ENCODE results near the gene SELENOH. TPM values are rescaled to one million over a fixed set of nuclear protein-coding genes. Genes with fewer than 3 reads are reported as not detected.

Gene SELENOH
- total and polyA plus RNA-seq, 7 donors, result 130 to 188 (median 149) TPM

DNA sequence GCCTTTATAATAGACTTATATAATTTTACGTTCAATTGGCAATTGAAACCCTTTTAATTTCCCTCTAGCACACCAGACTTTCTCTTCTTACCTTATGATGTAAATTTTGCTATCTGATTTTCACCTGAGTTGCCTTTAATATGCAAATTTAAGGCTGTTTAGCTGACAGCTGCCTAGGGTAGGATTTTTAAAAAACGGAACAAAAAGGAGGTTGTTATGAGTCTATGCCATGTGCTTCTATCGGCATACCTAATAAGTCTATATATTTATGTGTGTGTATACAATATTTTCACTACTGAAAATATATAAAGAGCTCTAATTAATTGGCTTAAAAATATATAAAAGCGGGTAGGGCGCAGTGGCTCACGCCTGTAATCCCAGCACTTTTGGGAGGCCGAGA is 11.8 kb upstream of the SELENOH start:
- DNase-seq, result no peak
- TF ChIP-seq POLR2AphosphoS5 (IDR thresholded peaks at IDR 0.05) (no peak), POLR2A (IDR thresholded peaks at IDR 0.05) (no peak), EP300 (IDR thresholded peaks at IDR 0.05) (no peak)
- TF ChIP-seq, protein P1, sequence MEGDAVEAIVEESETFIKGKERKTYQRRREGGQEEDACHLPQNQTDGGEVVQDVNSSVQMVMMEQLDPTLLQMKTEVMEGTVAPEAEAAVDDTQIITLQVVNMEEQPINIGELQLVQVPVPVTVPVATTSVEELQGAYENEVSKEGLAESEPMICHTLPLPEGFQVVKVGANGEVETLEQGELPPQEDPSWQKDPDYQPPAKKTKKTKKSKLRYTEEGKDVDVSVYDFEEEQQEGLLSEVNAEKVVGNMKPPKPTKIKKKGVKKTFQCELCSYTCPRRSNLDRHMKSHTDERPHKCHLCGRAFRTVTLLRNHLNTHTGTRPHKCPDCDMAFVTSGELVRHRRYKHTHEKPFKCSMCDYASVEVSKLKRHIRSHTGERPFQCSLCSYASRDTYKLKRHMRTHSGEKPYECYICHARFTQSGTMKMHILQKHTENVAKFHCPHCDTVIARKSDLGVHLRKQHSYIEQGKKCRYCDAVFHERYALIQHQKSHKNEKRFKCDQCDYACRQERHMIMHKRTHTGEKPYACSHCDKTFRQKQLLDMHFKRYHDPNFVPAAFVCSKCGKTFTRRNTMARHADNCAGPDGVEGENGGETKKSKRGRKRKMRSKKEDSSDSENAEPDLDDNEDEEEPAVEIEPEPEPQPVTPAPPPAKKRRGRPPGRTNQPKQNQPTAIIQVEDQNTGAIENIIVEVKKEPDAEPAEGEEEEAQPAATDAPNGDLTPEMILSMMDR (IDR thresholded peaks at IDR 0.05), result no peak
- 91 to 93% methylated on average over 7 of the region's 7 CpGs for WGBS, 2 donors
- Histone ChIP-seq H3K4me3 (no peak overlapping the region), H3K9me3 (no peaks in the 10 kb centered on the region), H3K36me3 (peaks cover 0 to 8% (median 0%) of the 10 kb centered on the region in 4 donors), H3K27ac (no peak overlapping the region), H3K27me3 (no peaks in the 10 kb centered on the region), H3K4me1 (no peaks in the 10 kb centered on the region)
- intact Hi-C loops (cut with DNase I), result no loop called here

DNA sequence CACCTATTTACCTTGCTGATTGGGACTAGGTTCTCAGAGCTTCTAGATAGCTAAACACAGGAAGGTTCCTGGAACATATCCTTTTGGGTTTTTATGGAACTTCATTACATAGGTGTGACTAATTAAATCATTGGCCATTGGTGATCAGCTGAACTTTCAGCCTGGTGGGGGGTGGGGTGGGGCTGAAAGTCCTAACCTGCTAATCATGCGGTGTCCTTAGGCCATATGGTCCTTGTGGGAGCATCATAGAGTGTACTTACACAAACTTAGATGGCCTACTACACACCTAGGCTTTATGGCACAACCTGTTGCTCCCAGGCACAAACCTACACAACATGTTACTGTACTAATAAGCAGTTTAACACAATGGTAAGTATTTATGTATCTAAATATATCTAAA is 8.6 kb upstream of the SELENOH start:
- no peaks in the 10 kb centered on the region for H3K9me3 ChIP-seq
- intact Hi-C loops (cut with DNase I), result no loop called here
- TF ChIP-seq EP300 (IDR thresholded peaks at IDR 0.05) (no peak), POLR2A (IDR thresholded peaks at IDR 0.05) (no peak), POLR2AphosphoS5 (IDR thresholded peaks at IDR 0.05) (no peak)
- TF ChIP-seq, protein P1 (IDR thresholded peaks at IDR 0.05), result no peak
- WGBS, 2 donors, result 88 to 91% methylated on average over 1 of the region's 1 CpG
- no peak overlapping the region for H3K4me3 ChIP-seq
- no peak overlapping the region for H3K27ac ChIP-seq
- no peaks in the 10 kb centered on the region for H3K27me3 ChIP-seq
- H3K36me3 ChIP-seq, result peaks cover 0 to 16% (median 1%) of the 10 kb centered on the region in 4 donors
- H3K4me1 ChIP-seq, result no peaks in the 10 kb centered on the region
- no peak for DNase-seq

DNA sequence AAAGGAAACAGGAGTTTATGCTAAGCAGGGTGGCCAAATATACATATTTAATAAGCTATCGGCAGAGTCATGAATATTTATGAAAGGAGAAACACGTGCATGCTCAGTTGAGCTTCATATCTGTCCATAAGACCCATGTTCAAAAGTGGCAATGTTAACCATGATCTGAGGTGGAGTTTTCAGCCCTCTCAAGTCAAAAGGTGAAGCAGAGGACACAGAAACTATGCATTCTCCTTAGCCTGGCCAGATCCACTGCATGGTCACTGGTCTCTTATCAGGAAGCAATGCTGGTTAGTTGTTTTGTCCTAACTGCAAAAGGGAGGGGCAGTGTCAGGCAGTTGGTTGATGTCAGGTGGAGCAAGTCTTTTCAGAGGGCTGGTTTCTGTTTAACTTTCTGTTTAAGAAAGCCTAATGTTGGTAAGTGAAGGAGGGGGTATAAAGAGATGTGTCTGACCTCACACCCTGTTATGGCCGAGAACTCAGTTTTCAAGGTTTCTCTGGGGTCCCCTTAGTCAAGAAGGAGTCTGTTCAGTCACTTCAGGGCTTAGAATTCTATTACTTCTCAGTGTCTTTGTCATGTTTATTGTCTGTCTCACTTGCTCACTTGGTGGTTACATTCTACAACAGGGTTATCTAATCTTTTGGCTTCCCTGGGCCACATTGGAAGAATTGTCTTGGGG is 5.5 kb upstream of the SELENOH start:
- H3K9me3 ChIP-seq, result no peaks in the 10 kb centered on the region
- no peaks in the 10 kb centered on the region for H3K27me3 ChIP-seq
- H3K27ac ChIP-seq, result no peak overlapping the region
- H3K4me3 ChIP-seq, result no peak overlapping the region
- TF ChIP-seq POLR2A (IDR thresholded peaks at IDR 0.05) (no peak), EP300 (IDR thresholded peaks at IDR 0.05) (no peak), POLR2AphosphoS5 (IDR thresholded peaks at IDR 0.05) (no peak)
- TF ChIP-seq, protein P1 (IDR thresholded peaks at IDR 0.05), result no peak
- 18 to 72% methylated on average over 3 of the region's 3 CpGs for WGBS, 2 donors
- peaks cover 0 to 39% (median 11%) of the 10 kb centered on the region in 4 donors for H3K36me3 ChIP-seq
- intact Hi-C loops (cut with DNase I), result no loop called here
- DNase-seq, result no peak
- peaks cover 0 to 6% (median 3%) of the 10 kb centered on the region in 4 donors for H3K4me1 ChIP-seq

DNA sequence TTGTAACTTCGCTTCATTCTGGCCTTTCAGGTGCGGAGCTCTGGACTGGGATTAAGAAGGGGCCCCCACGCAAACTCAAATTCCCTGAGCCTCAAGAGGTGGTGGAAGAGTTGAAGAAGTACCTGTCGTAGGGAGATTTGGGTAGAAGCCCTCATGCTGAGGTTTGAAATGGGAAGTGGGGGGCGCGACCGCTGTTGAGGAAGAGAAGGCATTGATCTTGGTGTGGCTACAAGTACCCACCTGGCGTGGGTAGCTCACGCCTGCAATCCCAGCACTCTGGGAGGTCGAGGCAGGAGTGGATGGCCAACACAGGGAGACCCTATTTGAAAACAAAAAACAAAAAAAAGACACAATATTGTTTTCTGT is 779 bp downstream of the SELENOH start:
- WGBS, 2 donors, result 2% methylated on average over 10 of the region's 10 CpGs
- peak overlapping the region; percentile 93 to 97 (median 96) for H3K27ac ChIP-seq
- H3K36me3 ChIP-seq, result peaks cover 10 to 61% (median 28%) of the 10 kb centered on the region in 4 donors
- intact Hi-C loops (cut with DNase I), result loop anchor here (2.0 kb wide), 1 partner anchor 21 kb away; no protein-coding TSS in a partner anchor
- no peak for DNase-seq
- peaks cover 0 to 21% (median 17%) of the 10 kb centered on the region in 4 donors for H3K4me1 ChIP-seq
- H3K4me3 ChIP-seq, result peak overlapping the region; percentile 75 to 90 (median 88)
- H3K9me3 ChIP-seq, result no peaks in the 10 kb centered on the region
- no peaks in the 10 kb centered on the region for H3K27me3 ChIP-seq
- TF ChIP-seq EP300 (IDR thresholded peaks at IDR 0.05), result no peak
- no peak for TF ChIP-seq POLR2AphosphoS5 (IDR thresholded peaks at IDR 0.05)
- TF ChIP-seq, protein P1 (IDR thresholded peaks at IDR 0.05), result no peak
- TF ChIP-seq POLR2A (IDR thresholded peaks at IDR 0.05), result no peak

Measured in sigmoid colon (tissue), 7 donors.